Bone marrow (tissue), 2 donors: Measurements from ENCODE around the gene SLIRP.
"Not testable (repeated sequence)": the region's sequence is repeated elsewhere in the genome, so short reads cannot be mapped to it uniquely, and the experiment has no call there.

Source experiments
- DNase-seq, 2 donors: peaks; one replicate each; lab custom pipeline; 2025; lab: John Stamatoyannopoulos, UW

The SLIRP gene

DNA sequence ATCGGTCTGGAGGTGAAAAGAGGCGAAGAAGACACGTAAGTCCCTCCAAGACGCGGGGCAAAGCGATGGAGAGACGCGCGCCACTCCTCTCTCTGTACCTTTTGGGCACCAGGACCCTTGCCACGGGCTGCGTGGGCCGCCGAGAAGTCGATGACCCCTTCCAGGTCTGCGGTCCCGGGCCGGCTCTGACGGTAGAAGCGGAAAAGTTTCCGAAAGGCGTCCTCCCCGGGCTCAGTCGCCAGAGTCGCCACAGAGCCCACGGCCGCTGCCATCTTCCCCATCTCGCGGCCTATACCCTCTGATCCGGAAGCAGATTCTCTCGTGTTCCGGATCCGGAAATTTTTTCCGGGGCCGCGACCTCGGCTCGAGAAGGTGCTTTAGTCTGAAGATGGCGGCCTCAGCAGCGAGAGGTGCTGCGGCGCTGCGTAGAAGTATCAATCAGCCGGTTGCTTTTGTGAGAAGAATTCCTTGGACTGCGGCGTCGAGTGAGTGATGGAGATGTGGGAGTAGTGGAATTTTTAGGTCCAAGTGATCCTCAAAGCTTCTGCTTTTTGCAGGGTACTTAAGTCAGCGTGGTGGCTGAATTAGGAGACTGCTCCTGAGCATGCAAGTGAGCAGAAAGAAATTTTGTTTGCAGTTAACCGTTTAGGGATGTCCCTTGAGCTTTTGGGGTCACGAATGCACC lies at the start of gene SLIRP, which contains the start of gene ALKBH1:
TSS of gene SLIRP (plus strand) at position 380 of the 685 bp plus-strand sequence. CDS start at position 389, 9 bp downstream.
TSS of gene ALKBH1 (minus strand) at position 300 of the 685 bp plus-strand sequence. CDS start at position 281, 19 bp downstream.
- DNase-seq: peak; percentile 70 to 71

DNA sequence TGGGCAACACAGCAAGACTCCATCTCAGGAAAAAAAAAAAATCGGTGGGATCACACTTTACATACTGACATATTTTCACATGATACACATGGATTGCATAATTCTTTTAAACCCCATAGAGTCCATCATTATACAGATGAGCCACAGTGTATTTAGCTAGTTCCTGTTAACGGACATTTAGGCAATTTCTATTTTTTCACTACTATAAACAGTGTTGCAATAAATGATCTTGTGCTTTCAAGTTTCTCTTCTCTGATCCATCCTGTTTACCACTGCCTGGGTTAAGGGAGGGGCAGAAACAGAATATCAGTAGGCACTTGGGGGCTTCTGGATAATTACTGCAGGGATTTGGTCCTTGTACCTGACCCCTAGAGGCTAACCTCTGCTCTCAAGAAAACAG lies 48.1 kb upstream of the SLIRP start:
- DNase-seq: peak in 1 of 2 donors; percentile 8

DNA sequence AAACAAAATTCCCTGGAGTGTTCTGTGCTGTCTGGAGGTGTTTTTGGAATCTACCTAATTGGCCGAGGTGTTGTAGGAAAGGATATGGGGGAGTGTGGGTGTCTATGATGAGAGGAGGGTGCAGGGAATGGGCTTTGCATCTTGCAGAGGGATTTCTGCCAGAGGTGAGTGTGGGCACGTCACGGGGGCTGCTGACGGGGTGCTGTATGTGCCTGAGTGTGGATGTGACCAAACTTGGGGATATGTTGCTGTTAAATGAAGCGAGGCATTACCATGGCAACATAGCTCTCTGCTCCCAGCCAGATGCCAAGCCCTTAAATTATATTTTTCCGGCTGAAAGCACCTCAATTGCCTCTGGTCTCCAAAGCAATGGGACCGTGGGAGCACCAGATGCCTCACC lies 47.1 kb upstream of the SLIRP start:
- no peak for DNase-seq

DNA sequence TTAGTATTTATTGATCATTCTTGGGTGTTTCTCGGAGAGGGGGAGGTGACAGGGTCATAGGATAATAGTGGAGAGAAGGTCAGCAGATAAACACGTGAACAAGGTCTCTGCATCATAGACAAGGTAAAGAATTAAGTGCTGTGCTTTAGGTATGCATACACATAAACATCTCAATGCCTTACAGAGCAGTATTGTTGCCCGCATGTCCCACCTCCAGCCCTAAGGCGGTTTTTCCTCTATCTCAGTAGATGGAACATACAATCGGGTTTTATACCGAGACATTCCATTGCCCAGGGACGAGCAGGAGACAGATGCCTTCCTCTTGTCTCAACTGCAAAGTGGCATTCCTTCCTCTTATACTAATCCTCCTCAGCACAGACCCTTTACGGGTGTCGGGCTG lies 46.3 kb upstream of the SLIRP start:
- not testable (repeated sequence) for DNase-seq

DNA sequence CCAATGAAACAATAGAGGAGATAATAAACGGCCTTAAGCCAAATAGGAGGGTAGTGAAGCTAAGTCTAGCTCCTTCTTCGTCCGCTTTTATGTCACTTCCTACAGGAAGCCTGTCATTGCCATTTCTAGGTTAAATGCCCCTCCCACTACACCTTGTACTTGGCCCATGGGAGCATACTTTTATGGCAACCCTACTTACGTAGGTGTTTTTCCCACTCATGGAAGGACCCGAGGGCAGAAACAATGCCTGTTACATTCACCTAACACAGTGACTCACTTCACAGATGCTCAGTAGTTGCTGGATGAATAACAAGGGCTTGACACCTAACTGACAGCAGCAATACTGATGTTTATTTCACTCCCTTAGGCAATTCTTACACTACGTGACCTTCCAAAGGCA lies 44.6 kb upstream of the SLIRP start:
- DNase-seq: no peak

DNA sequence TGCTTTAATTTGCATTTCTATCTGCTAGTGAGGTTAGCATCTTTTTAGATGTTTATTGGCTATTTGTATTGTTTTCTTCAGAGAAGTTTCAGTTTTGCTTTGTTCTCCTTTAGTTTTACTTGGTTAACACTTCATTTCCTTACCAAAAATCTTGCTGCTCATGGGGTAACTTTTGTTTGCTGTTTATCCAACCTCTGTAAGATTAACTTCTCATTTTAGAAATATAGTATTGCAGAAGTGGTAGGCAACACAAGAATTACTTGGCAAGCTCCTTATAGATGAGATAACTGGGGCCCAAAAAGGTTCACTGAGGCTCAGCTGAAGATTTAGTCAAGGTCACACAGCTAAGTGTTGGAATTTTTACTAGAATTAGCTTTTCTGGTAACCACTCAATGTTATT lies 40.6 kb upstream of the SLIRP start:
- DNase-seq: no peak

DNA sequence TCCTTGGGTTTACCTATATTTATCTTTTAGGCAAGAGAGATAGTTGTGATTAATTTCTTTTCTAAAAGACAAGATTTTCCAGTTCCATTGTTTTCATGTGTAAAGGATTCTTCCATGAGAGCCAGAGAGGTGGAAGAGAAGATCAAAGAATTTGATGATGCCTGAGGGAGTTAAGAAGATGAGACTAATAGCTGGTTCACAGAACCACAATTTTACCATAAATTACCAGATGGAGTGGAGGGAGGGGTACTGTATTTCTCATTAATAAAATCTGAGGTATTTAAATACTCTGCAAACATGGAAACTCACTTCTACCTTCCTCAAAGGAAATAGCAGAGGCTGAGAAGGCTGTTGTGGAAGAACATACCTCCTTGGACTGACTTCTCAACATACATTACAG lies 34.7 kb upstream of the SLIRP start:
- no peak for DNase-seq

DNA sequence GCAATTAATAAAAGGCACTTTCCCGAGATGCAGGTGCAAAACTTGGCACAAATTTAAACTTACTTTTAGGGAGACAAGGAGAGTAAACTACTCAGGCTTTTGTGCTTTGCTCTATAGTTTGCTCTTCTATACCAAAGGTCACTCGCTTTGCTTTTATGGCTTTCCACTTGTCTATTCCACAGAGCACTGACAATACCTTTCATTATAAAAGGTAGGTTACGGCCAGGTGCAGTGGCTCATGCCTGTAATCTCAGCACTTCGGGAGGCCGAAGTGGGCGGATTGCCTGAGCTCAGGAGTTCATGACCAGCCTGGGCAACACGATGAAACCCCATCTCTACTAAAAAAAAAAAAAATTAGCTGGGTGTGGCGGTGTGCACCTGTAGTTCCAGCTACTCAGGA lies 33.0 kb upstream of the SLIRP start:
- DNase-seq: no peak

DNA sequence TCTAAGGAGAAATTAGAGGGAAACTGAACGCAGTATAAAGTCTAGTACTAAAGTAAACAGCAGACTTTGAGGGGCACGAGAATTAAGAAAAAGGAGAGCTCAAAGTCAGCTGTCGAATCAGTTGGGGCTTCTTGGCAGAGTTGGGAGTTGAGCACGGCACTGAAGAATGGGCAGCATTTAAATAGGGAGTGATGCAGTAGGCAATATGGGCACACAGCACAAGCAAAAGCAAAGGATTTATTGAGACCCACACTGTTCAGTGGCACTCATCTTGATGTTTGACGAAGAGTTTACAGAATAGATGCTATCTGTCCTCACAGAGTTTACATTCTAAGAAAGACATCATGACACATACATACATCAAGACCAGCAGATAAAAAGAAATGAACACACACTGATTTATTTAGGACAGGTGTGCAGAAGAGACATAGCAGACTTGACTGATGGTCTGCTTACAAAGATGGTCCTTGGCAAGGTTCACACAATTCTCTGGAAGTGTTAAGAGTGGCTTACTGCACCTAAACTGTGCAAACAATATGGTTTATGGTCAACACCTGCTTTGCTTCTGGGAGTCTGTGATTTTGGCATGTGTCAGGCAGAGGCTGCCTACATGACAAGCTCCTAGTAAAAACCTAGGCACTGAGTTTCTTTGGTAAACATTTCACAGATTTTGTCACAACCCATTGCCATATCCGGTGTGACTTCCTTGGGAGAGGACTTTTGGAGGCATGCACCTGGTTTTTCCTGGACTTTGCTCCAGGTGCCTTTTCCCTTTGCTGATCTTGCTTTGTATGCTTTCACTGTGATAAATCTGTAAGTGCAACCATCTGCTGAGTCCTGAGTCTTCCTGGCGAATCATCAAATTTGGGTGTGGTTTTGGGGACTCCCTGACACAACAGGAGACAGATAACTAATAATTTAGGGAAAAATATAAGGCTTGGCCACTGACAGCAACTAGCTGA lies 26.4 kb upstream of the SLIRP start:
- no peak for DNase-seq

DNA sequence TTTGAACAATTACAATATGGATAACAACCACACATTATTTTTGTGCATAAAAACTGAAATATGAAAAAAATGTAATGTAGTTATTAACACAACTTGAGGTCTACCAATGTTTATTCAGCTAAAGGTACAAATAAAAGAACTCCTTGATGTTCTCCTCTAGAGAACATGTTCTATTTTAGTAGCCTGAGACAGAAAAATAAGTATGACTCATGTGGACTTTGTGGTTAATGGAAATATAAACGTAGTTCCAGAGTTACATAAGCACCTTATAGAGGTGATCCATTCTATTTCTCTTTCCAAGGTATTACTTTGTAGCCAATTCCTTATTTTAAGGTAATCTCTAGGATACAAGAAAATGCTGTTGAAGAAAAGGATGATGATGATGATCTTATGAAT lies 25.7 kb upstream of the SLIRP start:
- DNase-seq: no peak

DNA sequence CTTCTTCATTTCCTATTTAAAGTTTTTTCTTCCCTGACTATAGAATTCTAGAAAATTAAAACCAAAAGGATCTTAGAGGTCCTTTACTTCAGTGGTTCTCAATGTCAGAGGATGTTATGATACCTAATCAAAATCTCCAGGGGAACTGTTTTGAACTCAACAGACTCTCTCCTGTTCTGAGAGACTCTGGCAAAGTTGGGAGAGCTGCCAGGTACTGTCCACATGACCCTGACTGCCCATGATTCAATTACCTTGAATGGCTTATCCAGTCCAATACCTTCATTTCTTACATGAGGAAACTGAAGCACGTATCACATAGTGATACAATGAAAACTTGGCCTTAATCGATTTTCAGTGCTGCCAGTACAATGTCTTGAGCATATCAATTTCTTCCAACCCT lies 16.6 kb upstream of the SLIRP start:
- DNase-seq: no peak

DNA sequence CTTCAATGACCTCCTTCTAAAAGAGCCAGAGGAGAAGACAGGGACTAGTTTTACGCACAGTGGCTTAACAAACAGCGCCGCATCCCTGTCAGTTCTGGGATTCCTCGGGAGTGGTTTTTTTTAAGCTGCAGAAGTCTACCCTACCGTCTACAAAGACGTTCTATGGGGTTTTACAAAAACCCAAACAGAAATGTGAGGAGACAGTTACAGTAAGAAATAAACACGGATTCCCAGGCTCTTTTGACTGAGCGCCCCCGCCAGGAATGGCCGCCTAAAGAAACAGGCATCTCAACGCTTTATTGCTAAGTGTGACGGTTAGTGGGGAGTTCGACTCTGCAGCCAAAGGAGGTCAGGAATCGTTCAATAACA lies 564 bp upstream of the SLIRP start:
- DNase-seq: no peak

DNA sequence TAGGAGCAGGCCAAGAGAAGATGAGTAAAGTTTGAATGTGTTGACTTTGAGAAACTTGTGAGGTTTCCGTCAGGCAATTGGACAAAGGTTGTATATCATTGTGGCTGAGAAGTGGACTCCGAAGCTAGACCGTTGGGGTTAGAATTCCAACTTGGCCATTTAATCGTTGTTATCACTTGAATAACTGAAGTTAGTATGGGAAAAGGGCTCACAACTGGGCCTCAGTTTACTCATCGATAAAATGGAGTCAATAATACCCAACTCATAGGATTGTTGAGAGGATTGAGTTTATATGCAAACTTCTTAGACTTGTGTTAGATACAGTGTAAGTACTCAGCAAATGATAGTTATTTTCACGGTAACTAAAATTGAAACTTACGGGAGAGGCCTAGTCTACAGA lies 846 bp downstream of the SLIRP start:
- no peak for DNase-seq

DNA sequence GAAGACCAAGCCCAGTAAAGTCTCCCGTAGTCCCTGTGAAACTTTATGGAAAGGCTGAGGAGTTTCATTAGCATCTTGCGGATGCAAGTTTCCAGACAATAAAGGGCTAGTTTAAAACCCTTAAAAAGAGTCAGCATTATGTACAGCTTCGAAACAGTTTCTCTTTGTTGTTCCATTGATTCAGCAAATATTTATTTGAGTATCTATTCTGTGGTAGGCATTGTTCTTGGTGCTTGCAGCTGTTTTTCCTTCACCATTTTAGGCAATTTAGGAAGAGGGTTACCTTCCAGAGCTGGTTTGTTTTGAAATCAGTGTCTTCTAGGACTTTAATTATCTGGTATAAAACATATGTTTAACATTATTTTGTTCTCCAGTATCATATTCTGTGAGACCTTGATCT lies 1.5 kb downstream of the SLIRP start:
- DNase-seq: no peak

DNA sequence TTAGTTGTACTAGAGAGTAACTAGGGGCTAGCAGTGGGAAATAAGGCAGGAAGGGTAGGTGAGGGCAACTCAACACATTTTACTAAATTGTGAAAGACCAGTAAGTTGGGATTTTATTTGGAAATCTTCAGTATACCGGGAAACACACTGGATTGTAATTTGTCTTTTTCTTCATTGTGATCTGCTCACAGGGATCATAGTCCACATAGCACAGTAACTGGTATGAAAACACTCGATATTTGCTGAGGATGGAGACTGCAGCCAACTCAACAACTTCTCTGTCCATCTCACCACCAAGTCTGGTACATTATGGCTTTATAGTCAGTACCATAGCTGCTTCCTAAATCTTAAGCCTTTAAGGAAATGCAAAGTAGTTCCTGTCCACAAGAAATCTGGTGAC lies 2.5 kb downstream of the SLIRP start:
- DNase-seq: no peak

DNA sequence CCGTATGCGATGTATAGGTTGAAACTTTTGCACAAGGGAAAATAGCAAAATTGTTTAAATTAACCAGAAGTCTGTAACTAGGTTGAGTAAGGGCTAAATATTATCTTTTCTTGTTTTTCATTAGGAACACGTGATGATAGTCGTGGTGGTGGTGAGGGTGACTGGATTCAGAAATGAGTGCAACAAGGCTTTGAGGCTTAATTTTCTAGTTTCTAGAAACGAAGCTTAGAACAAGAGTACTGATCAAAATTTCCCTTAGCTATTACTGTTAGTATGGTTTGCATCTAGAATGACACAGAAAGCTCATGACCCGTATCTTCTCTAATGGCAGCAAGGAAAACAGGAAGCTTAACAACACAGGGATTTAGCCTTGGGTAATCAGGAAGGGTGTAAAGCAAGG lies 7.0 kb downstream of the SLIRP start:
- no peak for DNase-seq

DNA sequence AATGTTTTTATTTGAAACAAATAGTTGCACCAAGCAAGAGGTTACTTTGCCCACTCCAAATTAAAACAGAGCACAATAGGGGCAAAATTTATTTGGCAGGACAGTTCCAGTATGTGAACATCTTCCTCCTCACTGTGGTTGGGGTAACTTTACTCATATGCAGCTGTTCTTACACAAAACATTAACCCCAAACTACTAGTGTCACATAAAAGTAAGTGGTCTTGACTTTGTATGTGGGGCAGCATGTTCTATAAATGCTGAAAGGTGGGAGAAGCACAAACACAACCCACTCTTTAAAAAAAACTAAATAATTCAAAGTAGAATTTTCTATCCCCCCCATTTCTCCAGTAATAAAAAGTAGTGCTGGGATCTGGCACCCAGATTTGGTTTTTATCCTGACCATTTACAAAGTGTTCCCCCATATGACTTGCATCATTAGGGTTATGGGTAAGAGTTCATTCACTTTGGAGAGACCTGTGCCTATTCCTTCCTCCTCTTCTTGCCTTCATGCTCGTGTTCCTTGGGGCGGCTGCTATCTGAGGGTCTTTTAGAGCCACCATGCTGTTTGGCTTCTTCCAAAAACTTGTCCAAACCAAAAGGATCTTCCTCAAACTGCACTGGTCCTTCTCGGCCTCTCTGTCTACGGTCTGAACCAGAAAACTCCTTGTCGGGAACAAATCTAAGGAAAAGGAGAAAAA lies 9.9 kb downstream of the SLIRP start:
- DNase-seq: no peak

DNA sequence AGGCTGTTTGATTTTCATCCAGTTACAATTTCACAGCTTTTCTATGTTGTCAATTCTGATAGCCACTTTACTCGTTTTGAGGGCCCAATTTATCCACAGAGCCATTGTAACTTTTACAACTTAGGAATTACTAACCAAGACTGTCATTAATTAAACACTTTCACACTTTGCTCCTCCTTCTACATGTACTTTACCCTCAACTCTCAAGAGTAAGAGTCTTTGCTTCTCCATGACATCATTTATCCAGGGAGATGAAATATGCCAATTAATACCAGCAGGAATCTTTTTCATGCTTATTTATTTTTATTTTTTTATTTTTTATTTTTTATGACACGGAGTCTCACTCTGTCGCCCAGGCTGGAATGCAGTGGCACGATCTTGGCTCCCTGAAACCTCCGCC lies 13.5 kb downstream of the SLIRP start:
- DNase-seq: no peak

DNA sequence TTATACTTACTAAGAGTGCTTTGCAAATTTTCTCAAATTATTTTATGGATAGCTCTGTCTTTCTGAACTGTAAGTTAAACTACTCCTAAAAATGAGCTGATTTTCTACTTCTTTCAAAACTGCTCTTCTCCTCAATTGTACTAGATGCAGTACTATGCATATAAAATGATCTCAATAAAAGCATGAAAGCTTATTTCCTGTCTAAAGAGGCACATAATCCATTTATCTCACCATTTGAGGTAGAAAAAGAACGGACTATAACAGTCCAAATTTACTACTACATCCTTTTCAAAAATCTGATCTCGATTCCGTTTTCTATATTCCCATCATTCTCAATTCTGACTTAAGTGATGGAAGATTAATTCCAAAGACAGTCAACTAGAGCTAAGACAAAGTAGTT lies 14.4 kb downstream of the SLIRP start:
- no peak for DNase-seq

DNA sequence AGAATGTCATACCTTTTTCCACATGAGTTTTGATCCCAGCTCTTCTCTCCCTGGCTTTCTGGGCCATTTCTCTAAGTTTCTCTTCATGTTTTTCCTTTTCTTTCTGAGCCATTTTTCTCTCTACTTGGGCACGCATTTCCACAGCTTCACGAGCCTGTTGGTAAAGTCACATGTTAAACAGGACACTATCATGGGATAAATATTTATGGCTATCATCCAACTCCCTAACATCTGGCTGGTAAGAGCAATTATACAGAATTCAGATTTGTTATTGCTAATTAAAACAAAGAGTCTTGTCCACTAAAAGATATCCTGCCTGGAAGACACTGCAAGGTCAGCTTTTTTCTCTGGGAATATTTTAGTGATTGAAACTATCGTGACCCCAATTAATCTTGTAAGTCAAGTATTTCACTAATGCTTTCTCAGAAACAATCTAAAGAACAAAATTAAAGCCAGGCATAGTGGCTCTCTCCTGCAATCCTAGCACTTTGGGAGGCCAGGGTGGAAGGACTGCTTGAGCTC lies 23.1 kb downstream of the SLIRP start:
- no peak for DNase-seq

DNA sequence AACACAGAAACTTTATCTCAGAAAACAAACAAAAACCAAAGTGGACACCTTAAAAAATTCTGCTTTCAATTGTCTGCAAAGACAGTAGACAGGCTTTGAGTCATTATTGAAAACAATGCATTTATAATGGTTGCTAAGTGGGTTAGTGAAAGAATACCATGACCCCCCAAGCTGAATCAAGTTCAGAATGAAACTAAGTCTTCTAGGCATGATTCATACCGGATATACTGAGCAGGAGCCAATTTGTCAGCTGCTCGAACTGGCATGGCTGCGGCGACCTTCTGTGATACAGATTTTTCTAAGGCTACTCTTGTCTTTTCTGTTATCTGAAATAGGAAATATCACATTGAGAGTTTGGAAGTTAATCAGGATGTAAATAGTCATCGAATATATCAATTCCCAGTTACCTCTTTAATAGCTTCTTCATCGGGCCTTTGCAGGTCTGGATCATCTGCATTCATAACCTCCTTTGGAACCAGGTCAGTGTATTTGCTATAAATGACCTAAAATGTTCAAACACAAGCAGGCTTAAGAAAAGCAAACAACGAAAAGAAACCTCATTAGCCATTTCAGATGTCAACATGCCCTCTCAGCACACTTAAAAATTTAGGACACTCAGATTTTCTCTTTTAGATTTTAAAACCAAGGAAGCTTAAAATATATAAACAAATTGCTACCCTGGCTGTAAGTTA lies 30.8 kb downstream of the SLIRP start:
- DNase-seq: no peak

DNA sequence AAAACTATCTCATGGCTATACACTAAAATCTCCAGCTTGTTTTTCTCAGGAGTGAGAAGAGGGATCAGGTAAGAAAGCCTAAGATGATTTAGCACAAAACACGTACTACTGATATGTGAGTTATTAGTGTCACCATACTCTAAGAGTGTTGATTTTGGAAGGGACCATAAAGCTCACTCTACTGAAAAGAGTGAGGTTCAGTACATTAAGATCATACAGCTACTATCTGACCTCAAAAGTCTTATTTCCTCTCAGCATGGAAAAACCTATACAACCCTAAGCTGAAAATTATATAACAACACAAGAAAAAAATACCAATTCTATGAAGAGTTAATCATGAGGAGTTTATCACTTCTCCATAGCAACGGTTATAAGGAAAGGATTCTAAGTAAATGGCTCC lies 33.5 kb downstream of the SLIRP start:
- no peak for DNase-seq
